Measurements from ENCODE around the gene GHR.

GRCh38 chr5:42753099-42753498 is 329.9 kb downstream of the GHR start:
- TF ChIP-seq CTCF (IDR thresholded peaks at IDR 0.05) = no peak
- TF ChIP-seq POLR2A (IDR thresholded peaks at IDR 0.05) = no peak
